K562 (cell line): ENCODE measurements around the gene SDCCAG8.

Experiments used
- ATF1 ChIP-seq, 2 experiments: fragments of 450-650 bp in 1 of 2; IDR thresholded peaks; 2 replicates each; pipeline ENCODE4 v1.6.1; 2016; ENCODE audit warnings: missing compliant biosample characterization in 1 of 2, missing genetic modification characterization in 1 of 2
- CHD2 ChIP-seq: IDR thresholded peaks from 2 replicates; pipeline ENCODE4 v1.6.1; 2011; ENCODE audit warnings: low read depth, low read length
- MEF2A ChIP-seq: IDR thresholded peaks from 2 replicates; pipeline ENCODE4 v1.6.1; 2011; ENCODE audit warnings: low read depth, mild to moderate bottlenecking, low read length, moderate library complexity; ENCODE audit not compliant: control insufficient read depth
- MEF2D ChIP-seq: conservative IDR thresholded peaks from 2 replicates; pipeline ENCODE4 v1.6.1; 2016; ENCODE audit warnings: low read depth, missing genetic modification characterization, missing compliant biosample characterization
- REST ChIP-seq, 2 experiments: fragments of 450-650 bp; formaldehyde crosslinking in 1 of 2; IDR thresholded peaks; 2 replicates each; pipeline versions ENCODE4 v1.4.0 to v1.6.1; 2014 to 2020; ENCODE audit warnings: mild to moderate bottlenecking in 2 of 2, borderline replicate concordance in 1 of 2, low read depth in 1 of 2
- ZBTB11 ChIP-seq, 3 experiments: fragments of 200-800 bp in 1 of 3; fragments of 250-450 bp in 1 of 3; fragments of 450-650 bp in 1 of 3; sonication (Bioruptor Pico) in 1 of 3; sonication (Bioruptor generic) in 1 of 3; formaldehyde crosslinking in 1 of 3; IDR thresholded peaks; 2 replicates each; pipeline versions ENCODE4 v1.6.1 to v1.8.0; 2016 to 2022; ENCODE audit warnings: mild to moderate bottlenecking in 2 of 3, missing genetic modification characterization in 2 of 3, missing compliant biosample characterization in 1 of 3, moderate library complexity in 1 of 3
- ZSCAN29 ChIP-seq: fragments of 450-650 bp; IDR thresholded peaks from 2 replicates; pipeline ENCODE4 v1.6.1; 2017

- no peak for TF ChIP-seq MEF2A
- no peak for TF ChIP-seq MEF2D (tag)
- TF ChIP-seq ZBTB11 (CRISPR knock-in tag; IDR thresholded peaks at IDR 0.05) = no peak
- no peak for TF ChIP-seq CHD2
- TF ChIP-seq ATF1 (CRISPR knock-in tag; IDR thresholded peaks at IDR 0.05) = no peak
- TF ChIP-seq ATF1 (tag; IDR thresholded peaks at IDR 0.05) = no peak
- TF ChIP-seq ZSCAN29 = no peak
- TF ChIP-seq REST (IDR thresholded peaks at IDR 0.05; ENCODE audit: borderline replicate concordance) = no peak
- TF ChIP-seq REST (CRISPR knock-in tag; IDR thresholded peaks at IDR 0.05; ENCODE audit: low read depth) = no peak
These were observed 19.1 kb upstream of the SDCCAG8 start for GRCh38 chr1:243236604-243237252.
